DMS53 treated with DMSO at 0.1 percent for 48 hours (cell line): ENCODE measurements around the gene AGPAT3.
"Not testable (repeated sequence)": the region's sequence is repeated elsewhere in the genome, so short reads cannot be mapped to it uniquely, and the experiment has no call there.

Experiments
- DNase-seq: peaks from one replicate; lab custom pipeline; 2025; ENCODE audit not compliant: unreplicated experiment; lab: John Stamatoyannopoulos, UW

The AGPAT3 gene

DNA sequence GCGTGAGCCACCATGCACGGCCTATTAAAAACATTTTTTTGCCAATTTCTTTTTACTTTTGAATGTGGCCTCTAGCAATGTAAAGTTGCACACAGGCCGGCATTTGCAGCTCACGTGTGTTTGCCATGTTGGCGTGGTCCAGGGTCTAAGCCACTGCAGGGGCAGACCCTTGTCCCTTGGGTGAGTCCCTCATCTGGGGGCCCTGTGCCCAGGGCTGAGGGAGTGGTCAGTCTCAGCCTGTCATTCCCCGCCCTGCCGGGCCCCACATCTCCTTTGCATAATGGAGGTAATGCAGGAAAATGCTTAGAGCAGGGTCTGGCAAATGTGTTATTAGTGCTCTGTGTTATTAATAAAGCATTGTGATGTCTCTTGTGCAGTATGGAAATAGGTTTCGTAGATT lies 16.9 kb downstream of the AGPAT3 start:
- DNase-seq: no peak

GRCh38 chr21:43882952-43883545 lies 18.0 kb downstream of the AGPAT3 start:
- DNase-seq: no peak

GRCh38 chr21:43884012-43884860 lies 19.2 kb downstream of the AGPAT3 start:
- DNase-seq: peak; percentile 27

GRCh38 chr21:43884861-43885417 lies 19.9 kb downstream of the AGPAT3 start:
- DNase-seq: no peak

DNA sequence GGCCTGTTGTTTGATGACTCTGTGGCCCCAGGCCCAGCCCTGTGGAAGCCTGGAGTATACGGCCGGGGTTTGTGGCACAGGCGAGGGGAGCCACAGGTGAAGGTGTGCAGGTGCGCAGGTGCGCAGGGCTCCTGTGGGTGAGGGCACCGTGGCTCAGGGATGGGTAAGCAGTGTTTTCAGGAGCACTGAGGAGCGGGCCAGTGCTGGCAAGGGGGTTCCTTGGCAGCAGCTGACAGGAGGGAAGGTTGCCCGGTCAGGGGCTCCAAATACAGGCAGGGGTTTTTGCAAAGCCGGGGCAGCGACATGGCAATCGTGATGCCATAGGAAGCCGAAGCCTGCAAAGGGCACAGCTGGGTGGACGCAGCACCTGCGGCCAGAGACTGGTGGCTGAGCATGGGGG lies 20.7 kb downstream of the AGPAT3 start:
- DNase-seq: no peak

GRCh38 chr21:43886565-43886964 lies 21.5 kb downstream of the AGPAT3 start:
- DNase-seq: no peak

- no peak for DNase-seq
Measured at GRCh38 chr21:43889069-43889468, 24.0 kb downstream of the AGPAT3 start.

- DNase-seq: no peak
Measured at GRCh38 chr21:43890042-43890441, 25.0 kb downstream of the AGPAT3 start.

DNA sequence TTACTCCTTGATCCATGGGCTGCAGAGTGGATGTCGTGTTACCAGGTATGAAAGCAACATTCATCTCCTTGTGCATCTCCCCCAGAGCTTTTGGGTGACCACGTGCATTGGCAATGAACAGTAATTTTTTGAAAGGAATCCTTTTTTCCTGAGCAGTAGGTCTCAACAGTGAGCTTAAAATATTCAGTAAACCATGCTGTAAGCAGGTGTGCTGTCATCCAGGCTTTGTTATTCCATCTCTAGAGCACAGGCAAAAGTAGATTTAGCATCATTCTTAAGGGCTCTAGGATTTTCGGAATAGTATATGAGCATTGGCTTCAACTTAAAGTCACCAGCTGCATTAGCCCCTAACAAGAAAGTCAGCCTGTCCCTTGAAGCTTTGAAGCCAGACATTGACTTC lies 27.3 kb downstream of the AGPAT3 start:
- DNase-seq: no peak

DNA sequence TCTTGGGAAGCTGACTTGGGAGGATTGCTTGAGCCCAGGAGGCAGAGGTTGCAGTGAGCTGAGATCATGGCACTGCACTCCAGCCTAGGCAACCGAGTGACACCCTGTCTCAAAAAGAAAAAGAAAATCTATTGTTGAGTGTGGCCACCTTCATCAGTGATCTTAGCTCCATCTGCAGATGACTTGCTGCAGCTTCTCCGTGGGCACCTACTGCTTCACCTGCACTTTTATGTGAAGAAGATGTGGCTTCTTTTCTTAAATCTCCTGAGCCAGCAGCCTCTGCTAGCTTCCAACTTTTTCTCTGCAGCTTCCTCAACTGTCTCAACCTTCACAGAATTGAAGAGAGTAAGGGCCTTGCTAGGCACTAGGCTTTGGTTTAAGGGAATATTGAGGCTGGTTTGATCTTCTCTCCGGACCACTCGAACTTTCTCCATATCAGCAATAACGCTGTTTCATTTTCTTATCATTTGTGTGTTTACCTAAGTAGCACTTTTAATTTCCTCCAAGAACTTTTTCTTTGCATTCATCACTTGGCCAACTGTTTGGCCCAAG lies 28.0 kb downstream of the AGPAT3 start:
- DNase-seq: no peak

GRCh38 chr21:43893536-43894205 lies 28.6 kb downstream of the AGPAT3 start:
- DNase-seq: no peak

- DNase-seq: no peak
Measured at GRCh38 chr21:43894206-43894577, 29.2 kb downstream of the AGPAT3 start.

- DNase-seq: no peak
Measured at GRCh38 chr21:43895196-43895595, 30.2 kb downstream of the AGPAT3 start.

- DNase-seq: not testable (repeated sequence)
Measured at GRCh38 chr21:43896696-43897299, 31.8 kb downstream of the AGPAT3 start.

- no peak for DNase-seq
Measured at GRCh38 chr21:43899307-43900077, 34.5 kb downstream of the AGPAT3 start.

GRCh38 chr21:43900078-43900385 lies 35.0 kb downstream of the AGPAT3 start:
- no peak for DNase-seq

- DNase-seq: no peak
Measured at GRCh38 chr21:43900690-43901089, 35.7 kb downstream of the AGPAT3 start.

DNA sequence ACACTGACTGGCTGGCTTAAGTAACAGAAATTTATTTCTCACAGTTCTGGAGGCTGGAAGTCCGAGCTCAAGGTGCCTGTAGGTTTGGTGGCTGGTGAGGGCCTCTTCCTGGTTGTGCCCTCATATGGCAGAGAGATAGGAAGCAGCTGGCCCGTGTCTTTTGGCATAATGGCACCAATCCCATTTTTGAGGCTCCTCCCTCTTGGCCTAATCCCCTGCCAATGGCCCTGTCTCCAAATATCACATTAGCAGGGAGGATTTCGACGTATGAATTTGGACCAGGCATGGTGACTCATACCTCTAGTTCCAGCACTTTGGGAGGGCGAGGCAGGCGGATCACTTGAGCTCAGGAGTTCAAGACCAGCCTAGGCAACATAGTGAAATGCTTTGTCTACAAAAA lies 37.4 kb downstream of the AGPAT3 start:
- no peak for DNase-seq

- DNase-seq: peak; percentile 26
Measured at GRCh38 chr21:43903451-43904091, 38.5 kb downstream of the AGPAT3 start.

GRCh38 chr21:43904331-43904781 lies 39.3 kb downstream of the AGPAT3 start:
- no peak for DNase-seq
